BJ (cell line): ENCODE data around the gene DAPP1. TPM values are rescaled to one million over a fixed set of nuclear protein-coding genes. Genes with fewer than 3 reads are reported as not detected.

Source experiments
- CTCF ChIA-PET: fragments of 350-600 bp; formaldehyde crosslinking; extraction: SDS; loops from one replicate; lab custom pipeline; 2021; ENCODE audit warnings: antibody characterized with exemption, inconsistent platforms; lab: Yijun Ruan, JAX
- POLR2A ChIA-PET: fragments of 300-600 bp; sonication (Branson Sonifier 250); formaldehyde crosslinking; extraction: SDS; loops from one replicate; lab custom pipeline; 2021; ENCODE audit warnings: antibody characterized with exemption; lab: Charles Lee
- DNase-seq: peaks from one replicate; pipeline ENCODE4 v3.0.0-alpha.2; 2011; ENCODE audit warnings: low read depth
- H3K27me3 ChIP-seq: 2 replicates; pipeline ENCODE4 v1.6.0; 2011; ENCODE audit warnings: low read length; ENCODE audit not compliant: control insufficient read depth, insufficient read depth
- H3K36me3 ChIP-seq: 2 replicates; pipeline ENCODE4 v1.5.1; 2011; ENCODE audit warnings: low read length; ENCODE audit not compliant: control insufficient read depth, insufficient read depth
- H3K4me3 ChIP-seq: 2 replicates; pipeline ENCODE4 v1.5.1; 2011; ENCODE audit warnings: low read depth, mild to moderate bottlenecking, control low read depth, low read length
- CTCF ChIP-seq: IDR thresholded peaks from 2 replicates; pipeline ENCODE4 v1.5.1; 2011; ENCODE audit warnings: low read depth, mild to moderate bottlenecking, control low read depth, inconsistent platforms, low read length, moderate library complexity; ENCODE audit not compliant: insufficient read depth
- polyA plus RNA-seq: library from polyadenylated mRNA; depleted of rRNA; stranded (reverse); fragments of >200 nt; gene quantifications from 2 replicates; pipeline ENCODE4 v1.2.3, GENCODE V29; 2011

DAPP1 gene
- polyA plus RNA-seq, 1 experiment, result not detected

DNA sequence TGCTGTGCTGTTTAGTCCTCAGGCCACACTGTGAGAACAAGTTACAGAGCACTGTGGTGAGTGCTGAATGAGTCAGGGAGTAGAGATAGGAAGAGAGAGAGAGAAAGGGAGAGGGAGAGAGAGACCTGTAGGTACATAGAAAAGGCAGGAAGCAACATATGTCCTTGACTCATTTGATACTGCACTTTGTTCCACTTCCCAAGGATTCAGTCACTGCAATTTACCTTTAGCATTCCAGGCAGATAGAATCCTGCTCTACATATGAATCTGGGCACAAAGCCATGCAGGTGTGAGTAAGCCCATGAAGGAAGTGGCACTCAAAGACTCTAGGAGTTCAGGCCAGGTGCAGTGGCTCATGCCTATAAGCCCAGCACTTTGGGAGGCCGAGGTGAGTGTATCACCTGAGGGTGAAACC lies 1.0 kb upstream of the DAPP1 start:
- no peaks in the 10 kb centered on the region for H3K36me3 ChIP-seq
- ChIA-PET CTCF (interaction anchor here (0.6 kb wide), 1 partner anchor 174 kb away, joined by 3 read pairs; no protein-coding TSS in a partner anchor), POLR2A (no interaction called here)
- TF ChIP-seq CTCF, result no peak
- DNase-seq, result no peak
- peaks cover 1% of the 10 kb centered on the region; the same call in 1 of the 2 replicates for H3K27me3 ChIP-seq
- H3K4me3 ChIP-seq, result no peak overlapping the region

GRCh38 chr4:99817309-99817890 lies 773 bp downstream of the DAPP1 start:
- TF ChIP-seq CTCF, result no peak
- ChIA-PET CTCF (interaction anchor here (1.5 kb wide), 1 partner anchor 9 kb away, joined by 5 read pairs; no protein-coding TSS in a partner anchor), POLR2A (no interaction called here)
- Histone ChIP-seq H3K4me3 (no peak overlapping the region), H3K36me3 (no peaks in the 10 kb centered on the region), H3K27me3 (peaks cover 1% of the 10 kb centered on the region; the same call in 1 of the 2 replicates)
- DNase-seq, result no peak

DNA sequence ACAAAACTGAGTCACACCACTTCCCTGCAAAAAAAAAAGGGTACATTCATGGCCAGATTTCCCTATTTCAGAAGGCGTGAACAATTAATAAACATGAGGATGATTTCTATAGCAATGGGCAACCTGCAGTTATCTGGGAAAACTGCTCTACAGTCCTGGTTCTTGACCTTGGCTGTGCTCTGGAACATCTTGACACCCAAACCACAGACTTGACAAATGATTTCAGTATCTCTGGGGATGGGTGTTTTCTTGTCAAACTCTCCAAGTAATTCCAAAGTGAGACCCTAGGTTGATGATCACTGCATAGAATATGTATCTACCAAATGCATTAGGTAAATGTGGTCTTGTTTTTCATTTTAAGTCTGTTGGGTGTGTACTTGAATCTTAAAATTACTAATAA lies 2.0 kb downstream of the DAPP1 start:
- H3K4me3 ChIP-seq, result no peak overlapping the region
- ChIA-PET POLR2A (no interaction called here), CTCF (interaction anchor here (1.5 kb wide), 1 partner anchor 8 kb away, joined by 5 read pairs; no protein-coding TSS in a partner anchor)
- TF ChIP-seq CTCF, result no peak
- DNase-seq, result no peak
- no peaks in the 10 kb centered on the region for H3K36me3 ChIP-seq
- H3K27me3 ChIP-seq, result peaks cover 1% of the 10 kb centered on the region; the same call in 1 of the 2 replicates

DNA sequence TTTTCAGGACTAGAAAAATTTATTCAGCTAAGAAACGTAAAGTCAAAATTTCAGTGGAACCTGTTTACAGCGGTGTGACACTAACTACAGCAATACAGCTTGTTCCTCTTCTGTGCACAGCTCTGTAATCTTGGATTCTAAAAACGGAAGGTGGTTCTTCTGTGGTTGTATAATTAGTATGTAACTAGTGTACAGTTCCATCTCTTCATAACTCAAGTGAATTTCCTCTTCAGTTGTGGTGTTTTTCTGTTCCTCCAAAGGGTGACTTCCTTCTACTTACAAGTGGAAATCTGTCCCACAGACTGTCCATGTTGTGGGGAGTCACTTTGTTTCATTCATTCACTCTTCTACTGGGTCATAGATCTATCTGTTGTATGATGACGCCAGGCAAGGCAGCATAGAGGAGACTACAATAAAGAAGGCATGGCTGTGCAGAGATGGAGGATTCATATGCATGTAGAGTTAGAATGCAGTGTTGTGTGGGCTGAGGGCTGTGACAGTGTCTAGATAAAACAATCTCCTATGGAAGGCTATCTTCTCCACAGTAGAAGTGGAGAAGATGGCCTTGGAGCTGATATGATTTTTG lies 5.4 kb downstream of the DAPP1 start:
- POLR2A ChIA-PET, result no interaction called here
- no peak for DNase-seq
- peaks cover 1% of the 10 kb centered on the region for H3K27me3 ChIP-seq
- no peaks in the 10 kb centered on the region for H3K36me3 ChIP-seq
- CTCF ChIA-PET, result interaction anchor here (1.0 to 1.3 kb wide), 2 partner anchors 11 to 14 kb away, joined by 3 read pairs; no protein-coding TSS in a partner anchor
- no peak overlapping the region for H3K4me3 ChIP-seq
- no peak for TF ChIP-seq CTCF

- ChIA-PET POLR2A (no interaction called here), CTCF (interaction anchor here (1.3 kb wide), 1 partner anchor 14 kb away, joined by 3 read pairs; no protein-coding TSS in a partner anchor)
- DNase-seq, result no peak
- TF ChIP-seq CTCF, result no peak
- Histone ChIP-seq H3K36me3 (no peaks in the 10 kb centered on the region), H3K4me3 (no peak overlapping the region), H3K27me3 (peaks cover 1% of the 10 kb centered on the region)
Observed at GRCh38 chr4:99822734-99823133, 6.1 kb downstream of the DAPP1 start.
